Measurements from ENCODE around the gene KRT84.

Gene KRT84

GRCh38 chr12:52382854-52383253, 2.6 kb downstream of the KRT84 start:
- Histone ChIP-seq H3K4me3 (IDR thresholded peaks at IDR 0.05; ENCODE audit: insufficient read depth, low read depth, low read length) (no peak overlapping the region), H4K20me1 (ENCODE audit: insufficient read depth) (no peaks in the 10 kb centered on the region), H2AFZ (ENCODE audit: low read depth) (no peak overlapping the region), H3K9ac (no peak overlapping the region), H3K79me2 (ENCODE audit: insufficient read depth, low read depth) (no peaks in the 10 kb centered on the region), H3K27ac (no peak overlapping the region), H3K4me1 (ENCODE audit: low read depth, poor library complexity, severe bottlenecking) (no peaks in the 10 kb centered on the region), H3K4me2 (no peak overlapping the region), H3K27me3 (ENCODE audit: insufficient read depth, low read depth) (peaks cover 41% of the 10 kb centered on the region; the same call in 1 of the 2 replicates), H3K36me3 (ENCODE audit: insufficient read depth) (no peaks in the 10 kb centered on the region)
- no peak for TF ChIP-seq CTCF (conservative IDR thresholded peaks at IDR 0.05; ENCODE audit: low read depth, low read length)

- H3K27ac ChIP-seq = no peak overlapping the region
- TF ChIP-seq CTCF (conservative IDR thresholded peaks at IDR 0.05; ENCODE audit: low read depth, low read length) = no peak
Observed at GRCh38 chr12:52381206-52381605, 4.2 kb downstream of the KRT84 start.

GRCh38 chr12:52380271-52380694, 5.2 kb downstream of the KRT84 start:
- Histone ChIP-seq H2AFZ (ENCODE audit: low read depth) (no peak overlapping the region), H3K4me2 (no peak overlapping the region), H3K4me3 (IDR thresholded peaks at IDR 0.05; ENCODE audit: insufficient read depth, low read depth, low read length) (no peak overlapping the region), H3K27me3 (ENCODE audit: insufficient read depth, low read depth) (peaks cover 40% of the 10 kb centered on the region; the same call in 1 of the 2 replicates), H3K4me1 (ENCODE audit: low read depth, poor library complexity, severe bottlenecking) (no peaks in the 10 kb centered on the region), H3K27ac (no peak overlapping the region), H4K20me1 (ENCODE audit: insufficient read depth) (no peaks in the 10 kb centered on the region), H3K36me3 (ENCODE audit: insufficient read depth) (no peaks in the 10 kb centered on the region), H3K9ac (no peak overlapping the region), H3K79me2 (ENCODE audit: insufficient read depth, low read depth) (no peaks in the 10 kb centered on the region)
- TF ChIP-seq CTCF (conservative IDR thresholded peaks at IDR 0.05; ENCODE audit: low read depth, low read length) = peak; percentile 37; the same call in 1 of the 2 replicates

More at GRCh38 chr12:52381206-52381605, 4.2 kb downstream of the KRT84 start:
- H3K79me2 ChIP-seq (ENCODE audit: insufficient read depth, low read depth) = no peaks in the 10 kb centered on the region
- no peaks in the 10 kb centered on the region for H3K4me1 ChIP-seq (ENCODE audit: low read depth, poor library complexity, severe bottlenecking)
- H3K27me3 ChIP-seq (ENCODE audit: insufficient read depth, low read depth) = peaks cover 34% of the 10 kb centered on the region; the same call in 1 of the 2 replicates
- H3K4me3 ChIP-seq (IDR thresholded peaks at IDR 0.05; ENCODE audit: insufficient read depth, low read depth, low read length) = no peak overlapping the region
- no peak overlapping the region for H3K9ac ChIP-seq
- H4K20me1 ChIP-seq (ENCODE audit: insufficient read depth) = no peaks in the 10 kb centered on the region
- no peak overlapping the region for H3K4me2 ChIP-seq
- H2AFZ ChIP-seq (ENCODE audit: low read depth) = no peak overlapping the region
- no peaks in the 10 kb centered on the region for H3K36me3 ChIP-seq (ENCODE audit: insufficient read depth)

GRCh38 chr12:52379536-52379935, 5.9 kb downstream of the KRT84 start:
- Histone ChIP-seq H3K27me3 (ENCODE audit: insufficient read depth, low read depth) (peaks cover 41% of the 10 kb centered on the region; the same call in 1 of the 2 replicates), H3K4me1 (ENCODE audit: low read depth, poor library complexity, severe bottlenecking) (no peaks in the 10 kb centered on the region)

More at GRCh38 chr12:52379536-52379935, 5.9 kb downstream of the KRT84 start:
- H2AFZ ChIP-seq (ENCODE audit: low read depth) = no peak overlapping the region
- H3K4me2 ChIP-seq = no peak overlapping the region
- no peak overlapping the region for H3K9ac ChIP-seq
- H4K20me1 ChIP-seq (ENCODE audit: insufficient read depth) = no peaks in the 10 kb centered on the region
- H3K36me3 ChIP-seq (ENCODE audit: insufficient read depth) = no peaks in the 10 kb centered on the region
- no peak overlapping the region for H3K4me3 ChIP-seq (IDR thresholded peaks at IDR 0.05; ENCODE audit: insufficient read depth, low read depth, low read length)
- TF ChIP-seq CTCF (conservative IDR thresholded peaks at IDR 0.05; ENCODE audit: low read depth, low read length) = no peak
- H3K79me2 ChIP-seq (ENCODE audit: insufficient read depth, low read depth) = no peaks in the 10 kb centered on the region
- no peak overlapping the region for H3K27ac ChIP-seq
